H54 (cell line): ENCODE measurements around the gene TUB.

ENCODE experiments used
- DNase-seq: peaks from one replicate; pipeline ENCODE4 v3.0.0; 2011; ENCODE audit warnings: low spot score, mixed read lengths; ENCODE audit not compliant: insufficient read length
- FAIRE-seq: peaks from 3 replicates; lab custom pipeline; 2011; peaks lifted over from hg19 to GRCh38; lab: Jason Lieb, UNC
- POLR2A ChIP-seq: IDR thresholded peaks from 2 replicates; pipeline ENCODE4 v1.6.1; 2011; ENCODE audit warnings: low read depth, mild to moderate bottlenecking, low read length

TUB gene

DNA sequence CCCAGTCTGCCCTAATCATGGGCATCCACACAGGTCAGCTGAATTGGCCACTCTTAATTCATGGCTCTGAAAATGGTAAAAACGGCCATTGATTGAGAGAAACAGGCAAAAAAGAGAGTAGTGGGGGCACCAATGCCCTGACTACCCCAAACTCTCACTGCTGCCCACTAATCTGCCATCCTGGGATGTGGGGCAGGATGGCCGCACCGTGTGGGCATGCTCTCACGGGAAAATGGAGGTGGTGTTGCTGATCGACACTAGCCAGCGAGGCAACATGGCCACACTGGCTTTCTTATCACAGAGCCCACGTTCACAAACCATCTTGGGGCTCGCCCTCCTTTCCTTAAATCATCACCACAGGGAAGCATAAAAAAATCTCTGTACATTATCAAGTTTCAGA lies 11.2 kb upstream of the TUB start:
- no peak for TF ChIP-seq POLR2A
- DNase-seq (no peak), FAIRE-seq (no peak)

DNA sequence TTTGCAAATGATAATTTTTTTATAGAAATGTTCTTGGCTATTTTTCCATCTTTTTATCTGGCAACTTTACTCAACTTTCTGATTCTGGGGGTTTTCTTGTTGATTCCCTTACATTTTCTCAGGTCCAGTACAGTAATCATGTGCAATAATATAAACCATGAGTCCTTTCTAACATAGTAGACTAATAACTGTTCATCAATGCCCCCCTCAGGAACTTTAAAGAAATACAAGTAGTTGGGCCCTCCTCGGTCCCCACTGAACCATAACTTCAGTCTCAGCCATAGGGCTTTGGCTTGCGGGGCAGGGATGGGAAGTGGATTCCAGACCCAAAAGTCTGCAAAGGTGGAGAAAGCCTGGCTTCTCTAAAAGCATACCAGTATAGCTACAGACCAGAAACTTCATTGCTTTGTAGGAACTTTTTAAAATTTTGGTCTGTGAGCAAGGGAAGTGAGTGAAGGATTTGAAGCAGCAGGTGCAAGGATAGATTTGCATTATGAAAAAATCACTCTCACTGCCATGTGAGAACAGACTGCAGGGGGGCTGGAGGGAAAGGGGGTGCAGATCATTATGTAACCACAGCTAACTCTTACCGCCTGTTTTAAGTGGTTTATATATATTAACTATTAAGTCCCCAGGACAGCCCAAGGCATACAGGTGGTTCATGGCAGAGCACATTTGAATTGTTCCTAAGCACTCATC lies 10.4 kb upstream of the TUB start:
- FAIRE-seq = no peak
- TF ChIP-seq POLR2A = no peak
- DNase-seq = peak; percentile 70

DNA sequence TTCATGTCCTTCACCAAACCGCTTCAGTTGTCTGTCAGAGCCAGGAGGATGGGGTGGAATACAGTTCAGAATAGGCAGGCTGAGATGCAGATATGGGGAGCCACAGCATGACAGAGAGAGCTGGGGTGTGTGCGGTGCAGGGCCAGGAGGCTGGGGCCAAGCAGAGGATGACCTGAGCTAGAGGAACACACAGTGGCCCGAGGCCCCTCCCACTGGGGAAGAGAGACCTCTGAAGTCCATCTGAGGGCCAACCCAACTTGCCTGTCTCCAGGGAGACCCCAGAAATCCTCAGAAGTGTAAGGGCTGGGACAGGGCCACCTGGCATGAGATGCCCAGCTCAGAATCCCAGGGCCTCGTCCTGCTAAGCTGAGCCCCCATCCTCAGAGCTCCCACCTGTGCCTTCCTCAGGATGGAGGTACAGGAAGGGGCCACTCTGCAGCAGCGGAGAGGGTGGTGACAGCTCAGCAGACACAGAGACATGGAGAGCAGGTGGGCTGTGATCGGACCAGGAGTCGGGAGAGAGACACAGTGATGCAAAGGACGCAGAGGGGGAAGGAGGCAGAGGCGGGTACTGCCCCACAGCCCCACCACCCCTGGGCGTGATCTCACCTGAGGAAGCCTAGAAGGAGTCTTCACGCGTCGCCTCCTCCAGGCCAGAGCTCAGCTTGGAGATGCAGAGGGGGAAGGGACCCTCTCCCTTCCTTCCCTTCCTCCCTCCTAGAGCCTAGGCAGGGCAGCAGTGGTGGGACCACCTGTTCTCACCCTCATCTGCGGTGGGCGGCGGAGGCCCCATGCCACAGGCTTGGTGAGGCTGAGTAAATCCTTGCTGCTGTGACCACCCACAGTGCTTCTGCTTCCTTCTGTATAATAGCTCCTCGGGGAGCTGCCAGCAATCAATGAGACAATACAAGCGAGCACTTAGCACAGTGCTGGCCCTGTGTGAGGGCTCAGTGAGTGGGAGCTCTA lies 9.1 kb upstream of the TUB start:
- DNase-seq = no peak
- no peak for TF ChIP-seq POLR2A
- FAIRE-seq = no peak

DNA sequence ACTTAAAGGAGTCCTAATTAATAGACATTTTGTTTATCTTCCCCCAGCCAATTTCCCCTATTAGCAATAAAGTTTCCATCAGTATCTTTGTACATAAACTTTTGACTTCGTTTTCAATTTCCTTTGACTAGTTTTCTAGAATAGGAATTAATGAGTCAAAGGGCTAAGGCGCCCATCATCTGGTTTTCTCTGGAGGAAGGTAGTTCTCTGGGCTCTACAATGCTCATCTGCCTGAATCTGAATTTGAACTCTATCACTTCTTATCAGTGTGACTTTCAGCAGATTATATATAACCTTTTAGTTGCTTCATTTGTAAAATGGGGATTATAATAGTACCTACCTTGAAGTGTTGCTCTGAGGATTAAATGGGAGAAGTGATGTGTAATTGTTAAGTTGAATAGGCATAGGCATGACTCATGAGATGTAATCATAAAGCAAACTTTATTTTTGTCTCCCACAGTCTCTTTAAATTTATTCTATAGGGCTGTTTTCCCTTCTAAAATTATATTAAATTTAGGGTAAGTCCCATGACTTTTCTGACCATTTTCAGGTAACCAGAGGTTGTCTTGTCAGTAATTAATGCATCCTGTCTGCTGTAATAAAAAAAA lies 5.8 kb upstream of the TUB start:
- DNase-seq = no peak
- no peak for TF ChIP-seq POLR2A
- no peak for FAIRE-seq

DNA sequence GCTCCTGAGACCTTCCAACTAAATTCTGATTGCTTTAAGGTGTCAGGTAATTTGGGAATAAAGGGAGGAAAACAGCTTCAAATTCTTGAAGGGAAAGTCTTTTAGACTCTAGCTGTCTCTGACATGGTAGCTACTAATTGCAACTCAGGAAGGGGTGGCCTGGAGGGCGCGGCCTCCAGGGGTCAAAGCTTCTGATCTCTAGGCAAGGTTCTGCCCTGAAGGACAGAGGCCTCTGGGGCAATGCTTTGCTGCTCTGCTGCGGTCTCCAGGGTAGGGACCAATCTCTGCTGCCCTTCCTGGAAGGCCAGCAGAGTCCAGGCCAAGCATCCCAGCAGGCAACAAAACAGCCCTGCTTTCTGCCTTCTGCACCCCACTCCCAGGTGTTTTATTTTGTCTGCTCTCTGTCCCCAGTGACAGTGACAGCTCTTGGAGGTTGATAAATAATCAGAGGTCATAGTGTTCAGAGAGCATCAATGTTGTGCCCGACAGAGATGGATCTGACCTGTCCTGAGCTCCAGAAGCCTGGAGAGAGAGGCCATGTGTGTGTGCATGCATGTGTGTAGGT lies 1.8 kb upstream of the TUB start:
- no peak for FAIRE-seq
- DNase-seq = no peak
- no peak for TF ChIP-seq POLR2A

DNA sequence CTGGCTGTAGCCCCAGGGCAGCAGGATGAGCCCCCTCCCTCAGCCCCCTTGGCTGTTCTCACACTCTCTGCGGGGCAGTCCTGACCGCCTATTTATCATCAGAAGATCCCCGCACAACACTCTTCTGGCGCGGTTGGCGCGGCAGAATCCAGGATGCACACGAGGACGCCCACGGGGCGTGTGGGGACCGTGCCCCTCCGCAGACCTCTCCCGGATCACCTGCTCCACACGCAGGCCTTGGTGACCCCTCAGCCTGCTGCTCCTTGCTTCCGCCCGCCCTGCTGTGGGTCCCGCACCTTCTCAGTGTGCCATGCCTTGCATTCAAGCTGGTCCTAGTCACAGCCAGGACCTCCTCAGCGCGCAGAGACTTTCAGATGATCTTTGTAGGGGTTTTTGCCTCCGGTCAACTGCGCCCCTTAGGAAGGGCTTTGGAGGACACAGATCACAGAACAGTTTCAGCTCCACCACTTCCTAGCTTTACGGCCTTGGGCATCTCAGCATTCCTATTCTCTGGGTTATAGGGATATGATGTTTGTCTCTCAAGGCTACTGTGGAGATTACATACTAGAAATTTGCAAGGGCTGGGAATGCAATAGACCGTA lies 841 bp upstream of the TUB start:
- DNase-seq (no peak), FAIRE-seq (no peak)

DNA sequence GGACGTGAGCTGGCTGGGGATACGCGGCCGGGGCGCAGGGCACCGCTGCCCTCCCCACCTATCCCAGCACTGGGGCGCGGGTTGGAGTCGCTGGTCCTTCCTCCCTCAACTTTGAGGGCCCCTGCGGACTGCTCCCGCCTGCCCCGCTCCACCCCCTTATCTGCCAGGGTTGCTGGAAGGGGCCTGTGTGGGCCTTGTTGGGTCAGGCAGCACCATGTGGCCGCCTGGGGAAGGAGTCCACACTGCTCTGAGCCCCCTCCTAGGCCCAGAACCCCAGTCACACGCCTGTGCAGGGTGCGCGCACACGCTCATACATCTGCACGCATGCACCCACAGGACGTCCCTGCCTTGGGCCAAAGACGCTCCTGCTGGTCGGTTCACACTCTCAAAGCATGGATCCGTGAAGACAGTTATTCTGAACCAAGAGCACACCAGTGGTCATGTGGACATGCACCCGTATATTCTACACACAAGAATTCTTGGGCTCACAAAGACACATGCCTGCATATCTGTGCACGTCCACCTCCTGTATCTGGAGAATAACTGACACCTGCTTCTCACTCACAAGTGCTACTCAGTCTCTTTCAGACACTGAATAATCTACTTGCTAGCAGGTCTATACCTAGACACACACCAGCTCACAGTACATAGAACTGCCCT lies 710 bp downstream of the TUB start:
- DNase-seq (no peak), FAIRE-seq (no peak)
- no peak for TF ChIP-seq POLR2A

More for the DNA sequence above, 841 bp upstream of the TUB start:
- no peak for TF ChIP-seq POLR2A

DNA sequence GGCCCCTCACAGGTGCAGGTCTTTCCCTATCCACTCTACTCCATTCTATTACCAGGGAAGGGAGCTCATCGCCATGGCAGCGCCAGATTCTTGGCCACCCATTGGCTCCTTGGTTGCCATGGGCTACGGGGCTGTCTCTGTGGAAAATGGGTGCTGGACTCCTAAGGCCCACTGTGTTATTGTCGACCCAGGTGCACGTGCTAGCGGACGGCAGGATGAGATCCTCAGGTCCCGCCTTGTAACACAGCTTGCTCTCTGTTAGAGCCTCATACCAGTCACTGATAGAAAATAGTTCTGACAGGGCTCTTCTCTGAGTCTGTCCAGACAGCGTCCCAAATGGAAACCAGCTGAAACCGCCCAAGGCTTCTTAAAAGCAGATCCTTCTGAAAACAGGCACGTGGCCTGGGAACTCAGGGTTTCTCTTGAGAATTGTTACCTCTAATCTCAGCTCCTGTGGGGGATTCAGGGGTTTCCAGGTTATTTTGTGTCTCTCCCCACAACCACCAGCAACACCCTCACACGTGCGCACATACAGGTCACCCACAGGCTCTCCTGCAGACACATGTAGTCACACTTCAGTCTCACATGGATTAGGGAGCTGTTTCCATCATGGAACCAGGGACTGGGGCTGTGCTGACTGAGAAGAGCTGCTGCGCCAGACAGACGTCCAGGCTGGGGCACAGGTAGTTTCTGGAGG lies 1.5 kb downstream of the TUB start:
- FAIRE-seq (no peak), DNase-seq (no peak)
- no peak for TF ChIP-seq POLR2A

DNA sequence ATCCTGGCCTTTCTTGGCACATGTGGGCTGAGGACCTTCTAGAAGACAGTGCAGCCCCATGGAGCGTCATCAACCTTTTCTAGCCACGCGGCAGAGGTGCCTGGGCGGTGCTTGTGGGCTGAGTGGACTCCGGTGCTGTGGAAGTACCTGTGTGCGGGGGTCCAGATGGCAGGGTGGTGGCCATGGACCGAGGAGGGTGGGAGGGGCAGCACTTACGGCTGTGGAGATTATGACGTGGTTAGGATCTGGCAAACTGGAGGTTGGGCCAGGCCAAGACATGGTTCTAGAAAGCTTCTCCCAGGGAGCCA lies 2.0 kb downstream of the TUB start:
- FAIRE-seq (no peak), DNase-seq (no peak)
- no peak for TF ChIP-seq POLR2A

DNA sequence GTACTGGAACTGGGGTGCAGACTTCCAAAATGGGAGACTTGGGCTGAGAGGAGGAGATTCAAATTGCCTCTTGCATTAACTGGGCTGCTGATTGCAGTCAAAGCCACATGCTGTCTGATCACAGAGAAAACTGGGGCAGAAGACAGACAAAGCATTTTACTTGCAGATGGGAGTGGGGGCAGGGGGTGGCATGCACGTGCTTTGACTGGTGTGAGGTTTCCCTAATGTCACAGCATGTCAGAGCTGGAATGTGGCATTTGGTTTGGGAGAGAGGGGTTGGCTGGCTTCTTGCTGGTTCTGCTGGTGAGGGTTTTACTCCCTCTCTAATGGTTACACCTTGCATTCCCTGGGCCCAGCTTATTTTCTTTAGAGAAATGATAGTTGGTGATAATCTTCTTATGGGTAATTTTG lies 2.9 kb downstream of the TUB start:
- no peak for TF ChIP-seq POLR2A
- no peak for FAIRE-seq
- no peak for DNase-seq

DNA sequence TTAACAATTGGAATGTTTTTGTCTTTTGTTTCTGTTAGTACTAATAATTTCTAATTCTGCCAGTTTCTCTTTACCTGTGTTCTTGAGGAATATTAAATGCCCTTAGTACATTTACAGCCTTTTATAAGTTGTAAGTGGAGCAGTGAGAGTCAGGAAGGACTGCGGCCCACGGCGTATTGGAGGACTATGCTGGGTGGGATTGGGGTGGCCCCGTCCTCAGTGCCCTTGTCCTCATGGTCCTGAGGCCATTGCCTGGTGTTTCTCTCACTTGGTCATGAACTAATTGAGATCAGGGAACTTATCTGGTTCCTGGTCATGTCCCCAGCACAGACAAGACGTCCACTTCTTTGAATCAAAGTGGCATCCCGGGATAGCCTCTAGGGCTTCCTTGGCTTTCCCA lies 3.3 kb downstream of the TUB start:
- DNase-seq = no peak
- no peak for TF ChIP-seq POLR2A
- FAIRE-seq = no peak

DNA sequence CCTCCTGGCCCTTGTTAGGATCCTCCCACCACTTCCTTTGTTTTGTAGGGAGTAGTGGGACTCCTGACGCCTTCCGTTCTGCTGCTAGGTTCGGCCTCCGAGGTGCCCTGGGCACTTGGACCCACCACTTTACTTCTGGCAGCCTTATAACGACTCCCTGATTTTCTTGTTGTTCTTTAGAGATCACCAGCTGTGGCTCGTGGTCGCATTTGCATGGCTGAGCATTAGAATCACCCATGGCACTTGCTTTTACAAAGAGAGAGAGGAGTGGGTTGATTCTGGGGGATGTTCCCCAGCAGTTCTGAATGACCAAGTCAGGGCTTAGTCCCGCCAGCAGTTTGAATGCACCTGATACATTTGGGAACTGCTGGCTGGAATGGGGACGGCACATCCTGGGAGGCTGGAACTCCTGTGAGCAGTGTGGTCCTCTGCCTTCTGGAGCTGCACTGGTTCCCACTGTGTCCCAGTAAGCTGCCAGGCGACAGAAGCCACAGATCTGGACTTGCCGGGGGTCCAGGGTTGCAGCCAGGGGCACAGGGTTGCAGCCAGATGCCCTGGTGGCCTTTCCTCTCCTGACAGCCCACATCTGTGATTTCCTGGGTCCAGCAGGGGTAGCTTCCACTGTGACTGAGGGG lies 4.1 kb downstream of the TUB start:
- no peak for TF ChIP-seq POLR2A
- FAIRE-seq (no peak), DNase-seq (no peak)
